AG09309 (cell line): Measurements from ENCODE around the gene DIAPH3.
A peak's percentile ranks its signal among the peaks of the same experiment; 100 is the strongest.

Experiments used
- DNase-seq: peaks from one replicate; pipeline ENCODE4 v3.0.0-alpha.2; 2010; ENCODE audit warnings: low read depth
- H3K4me3 ChIP-seq: 2 replicates; pipeline ENCODE4 v1.5.1; 2011; ENCODE audit warnings: mild to moderate bottlenecking, low read depth, low read length, moderate library complexity; ENCODE audit not compliant: control insufficient read depth
- CTCF ChIP-seq: IDR thresholded peaks from 2 replicates; pipeline ENCODE4 v1.5.1; 2011; ENCODE audit warnings: mild to moderate bottlenecking, low read depth, low read length, inconsistent platforms; ENCODE audit not compliant: insufficient read depth, control insufficient read depth; ENCODE audit errors: missing control alignments

Gene DIAPH3

DNA sequence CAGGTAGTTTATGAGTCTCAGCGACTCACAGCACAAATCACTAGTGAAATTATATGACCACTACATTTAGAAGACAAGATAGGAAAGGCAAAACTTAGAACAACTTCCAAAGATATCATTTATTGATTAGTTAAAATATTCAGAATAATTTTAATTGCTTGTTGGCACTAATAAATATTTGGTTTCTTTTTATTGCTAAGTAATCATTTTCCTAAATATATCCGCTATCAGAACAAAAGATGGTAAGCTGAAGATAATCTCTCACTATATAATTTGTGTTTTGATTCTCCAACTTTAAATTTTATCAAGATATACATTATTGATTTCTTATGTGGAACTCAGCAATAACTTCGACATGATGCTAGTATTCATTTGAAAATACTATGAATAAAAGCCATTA is 248.5 kb downstream of the DIAPH3 start:
- no peak for DNase-seq
- H3K4me3 ChIP-seq = no peak overlapping the region
- TF ChIP-seq CTCF = no peak

DNA sequence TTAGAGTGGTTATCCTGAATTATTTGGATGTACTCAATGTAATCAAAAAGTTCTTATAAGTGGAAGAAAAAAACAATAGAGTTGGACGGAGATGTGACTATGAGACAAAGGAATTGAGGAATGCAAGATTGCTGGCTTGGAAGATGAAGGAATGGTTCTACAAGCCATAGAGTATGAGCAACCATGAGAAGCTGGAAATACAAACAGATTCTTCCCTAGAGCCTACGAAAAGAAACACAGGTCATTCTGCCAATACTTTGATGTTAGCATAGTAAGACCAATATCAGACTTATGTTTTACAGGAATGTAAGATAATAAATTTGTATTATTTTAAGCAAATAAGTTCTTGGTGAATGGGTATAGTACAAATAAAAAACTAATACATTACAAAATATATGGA is 249.2 kb downstream of the DIAPH3 start:
- peak; percentile 10 for DNase-seq
- TF ChIP-seq CTCF = no peak
- no peak overlapping the region for H3K4me3 ChIP-seq

- peak; percentile 57 for TF ChIP-seq CTCF
- DNase-seq = peak; percentile 13
- no peak overlapping the region for H3K4me3 ChIP-seq
These were observed 257.2 kb downstream of the DIAPH3 start for GRCh38 chr13:59906413-59907049.

- DNase-seq = no peak
- H3K4me3 ChIP-seq = no peak overlapping the region
- TF ChIP-seq CTCF = no peak
These were observed 262.5 kb downstream of the DIAPH3 start for GRCh38 chr13:59901191-59901590.

GRCh38 chr13:59898066-59898465 is 265.7 kb downstream of the DIAPH3 start:
- H3K4me3 ChIP-seq = no peak overlapping the region
- no peak for DNase-seq
- TF ChIP-seq CTCF = no peak

DNA sequence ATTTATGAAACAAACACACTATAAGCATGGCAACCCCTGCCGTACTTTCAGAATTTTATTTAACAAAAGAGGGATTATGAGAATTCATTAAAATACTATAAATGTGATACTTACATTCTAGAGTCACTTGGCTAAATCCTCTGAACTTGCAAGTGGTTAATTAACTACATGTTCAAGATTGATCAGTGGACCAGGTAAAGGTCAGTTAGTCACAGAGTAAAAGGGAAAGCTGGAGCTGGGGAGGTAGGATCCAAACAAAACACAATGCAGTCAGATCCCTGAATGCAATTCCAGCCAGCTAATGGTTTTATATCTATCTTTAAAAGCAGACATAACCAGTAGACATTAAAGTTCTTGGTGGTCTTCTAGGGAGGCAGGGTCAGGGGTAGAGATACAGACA is 270.5 kb downstream of the DIAPH3 start:
- H3K4me3 ChIP-seq = no peak overlapping the region
- TF ChIP-seq CTCF = no peak
- no peak for DNase-seq

DNA sequence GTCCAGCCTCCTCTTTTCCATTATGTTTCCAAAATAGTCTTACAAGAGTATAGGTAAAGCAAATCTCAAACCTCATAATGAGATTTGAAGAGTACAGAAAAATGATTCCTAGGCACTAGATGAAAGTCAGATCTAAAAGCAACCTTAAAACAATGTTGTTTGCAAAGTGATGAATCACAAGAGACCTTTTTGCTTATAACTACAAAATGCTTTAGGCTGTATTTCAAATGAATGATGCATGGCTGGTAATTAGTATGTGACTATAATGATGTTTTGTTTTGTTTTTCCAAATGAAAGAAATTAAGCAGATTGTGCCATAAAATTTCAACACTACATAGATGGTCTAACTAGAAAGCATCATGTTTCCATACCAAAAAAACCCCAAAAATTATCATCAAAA is 272.7 kb downstream of the DIAPH3 start:
- DNase-seq = no peak
- no peak for TF ChIP-seq CTCF
- H3K4me3 ChIP-seq = no peak overlapping the region
